Stimulated activated CD8-positive, alpha-beta memory T cell treated with anti-CD3 and anti-CD28 coated beads, Interleukin-15, amount 100 ng/mL, for 1 hour (primary cell): ENCODE data around the gene OSBPL3.

ENCODE experiments used
- DNase-seq: peaks from one replicate; pipeline ENCODE4 v3.0.0-alpha.2; 2020; ENCODE audit warnings: low read depth

Gene OSBPL3

GRCh38 chr7:24862461-24862860 is 117.5 kb downstream of the OSBPL3 start:
- no peak for DNase-seq

GRCh38 chr7:24861336-24861735 is 118.6 kb downstream of the OSBPL3 start:
- no peak for DNase-seq

- DNase-seq: no peak
These were observed 119.4 kb downstream of the OSBPL3 start for GRCh38 chr7:24860611-24861010.

- no peak for DNase-seq
These were observed 121.6 kb downstream of the OSBPL3 start for GRCh38 chr7:24858108-24858977.

GRCh38 chr7:24857623-24858022 is 122.4 kb downstream of the OSBPL3 start:
- no peak for DNase-seq

- DNase-seq: no peak
These were observed 125.1 kb downstream of the OSBPL3 start for GRCh38 chr7:24854866-24855265.

- DNase-seq: no peak
These were observed 128.2 kb downstream of the OSBPL3 start for GRCh38 chr7:24851786-24852185.

- no peak for DNase-seq
These were observed 131.1 kb downstream of the OSBPL3 start for GRCh38 chr7:24848878-24849277.

GRCh38 chr7:24847754-24848153 is 132.2 kb downstream of the OSBPL3 start:
- DNase-seq: no peak

- no peak for DNase-seq
These were observed 136.1 kb downstream of the OSBPL3 start for GRCh38 chr7:24843821-24844434.

GRCh38 chr7:24842449-24843241 is 137.3 kb downstream of the OSBPL3 start:
- DNase-seq: no peak

- no peak for DNase-seq
These were observed 137.9 kb downstream of the OSBPL3 start for GRCh38 chr7:24842029-24842428.

GRCh38 chr7:24840563-24840962 is 139.4 kb downstream of the OSBPL3 start:
- no peak for DNase-seq

GRCh38 chr7:24836084-24836483 is 143.9 kb downstream of the OSBPL3 start:
- no peak for DNase-seq

- DNase-seq: no peak
These were observed 144.3 kb downstream of the OSBPL3 start for GRCh38 chr7:24835643-24836042.

- no peak for DNase-seq
These were observed 145.7 kb downstream of the OSBPL3 start for GRCh38 chr7:24834128-24834798.

- no peak for DNase-seq
These were observed 146.4 kb downstream of the OSBPL3 start for GRCh38 chr7:24833549-24833948.

- DNase-seq: no peak
These were observed 148.7 kb downstream of the OSBPL3 start for GRCh38 chr7:24831240-24831639.

- no peak for DNase-seq
These were observed 149.4 kb downstream of the OSBPL3 start for GRCh38 chr7:24830440-24831050.

- DNase-seq: no peak
These were observed 150.2 kb downstream of the OSBPL3 start for GRCh38 chr7:24829787-24830186.

GRCh38 chr7:24828891-24829661 is 150.9 kb downstream of the OSBPL3 start:
- DNase-seq: no peak
